ENCODE measurements around the gene GLB1L. TPM values are rescaled to one million over a fixed set of nuclear protein-coding genes. Genes with fewer than 3 reads are reported as not detected.
A peak's percentile ranks its signal among the peaks of the same experiment; 100 is the strongest.
"Not testable (repeated sequence)": the region's sequence is repeated elsewhere in the genome, so short reads cannot be mapped to it uniquely, and the experiment has no call there.

Gene GLB1L
- total RNA-seq, 6 experiments from 2014 or later: 4.4 to 7.6 (median 5.5) TPM

- H3K9me3 Mint-ChIP-seq; H3K27me3 Mint-ChIP-seq (ENCODE audit: insufficient read depth); DNase-seq; H3K36me3 Mint-ChIP-seq (ENCODE audit: low read depth); H3K4me3 Mint-ChIP-seq; H3K27ac Mint-ChIP-seq: not testable (repeated sequence)
- 0 out of 2 replicates have a peak, but pooled peaks have one; percentile 2 for TF ChIP-seq CTCF (IDR thresholded peaks at IDR 0.05)
- peaks cover 18% of the 10 kb centered on the region for H3K4me1 Mint-ChIP-seq (ENCODE audit: low read depth)
Observed at GRCh38 chr2:219287116-219287440, 41.8 kb upstream of the GLB1L start.

GRCh38 chr2:219286436-219287115 is 41.3 kb upstream of the GLB1L start:
- peaks cover 5% of the 10 kb centered on the region for H3K27me3 Mint-ChIP-seq (ENCODE audit: insufficient read depth)
- no peak overlapping the region for H3K4me3 Mint-ChIP-seq
- peak; percentile 7; the same call in 1 of the 2 replicates for TF ChIP-seq CTCF (IDR thresholded peaks at IDR 0.05)
- H3K36me3 Mint-ChIP-seq (ENCODE audit: low read depth): peaks cover 7% of the 10 kb centered on the region; the same call in 1 of the 2 replicates
- H3K9me3 Mint-ChIP-seq: no peaks in the 10 kb centered on the region
- H3K27ac Mint-ChIP-seq: peak overlapping the region; percentile 19; the same call in 1 of the 2 replicates
- peaks cover 18% of the 10 kb centered on the region for H3K4me1 Mint-ChIP-seq (ENCODE audit: low read depth)
- no peak for DNase-seq

GRCh38 chr2:219285894-219286425 is 40.7 kb upstream of the GLB1L start:
- Mint-ChIP-seq H3K4me1 (ENCODE audit: low read depth) (peaks cover 20% of the 10 kb centered on the region), H3K36me3 (ENCODE audit: low read depth) (peaks cover 11% of the 10 kb centered on the region; the same call in 1 of the 2 replicates), H3K27ac (peak overlapping the region; percentile 19; the same call in 1 of the 2 replicates), H3K27me3 (ENCODE audit: insufficient read depth) (peaks cover 5% of the 10 kb centered on the region), H3K9me3 (no peaks in the 10 kb centered on the region), H3K4me3 (no peak overlapping the region)
- no peak for DNase-seq
- TF ChIP-seq CTCF (IDR thresholded peaks at IDR 0.05): no peak

GRCh38 chr2:219285373-219285735 is 40.1 kb upstream of the GLB1L start:
- Mint-ChIP-seq H3K9me3 (no peaks in the 10 kb centered on the region), H3K27me3 (ENCODE audit: insufficient read depth) (peaks cover 5% of the 10 kb centered on the region), H3K4me1 (ENCODE audit: low read depth) (peaks cover 26% of the 10 kb centered on the region), H3K36me3 (ENCODE audit: low read depth) (peaks cover 12% of the 10 kb centered on the region; the same call in 1 of the 2 replicates), H3K27ac (no peak overlapping the region; the same call in 1 of the 2 replicates), H3K4me3 (no peak overlapping the region)
- DNase-seq: no peak
- no peak for TF ChIP-seq CTCF (IDR thresholded peaks at IDR 0.05)

GRCh38 chr2:219284501-219285372 is 39.5 kb upstream of the GLB1L start:
- H3K4me3 Mint-ChIP-seq: no peak overlapping the region
- H3K27ac Mint-ChIP-seq: no peak overlapping the region
- H3K27me3 Mint-ChIP-seq (ENCODE audit: insufficient read depth): peaks cover 5% of the 10 kb centered on the region
- TF ChIP-seq CTCF (IDR thresholded peaks at IDR 0.05): no peak
- H3K9me3 Mint-ChIP-seq: no peaks in the 10 kb centered on the region
- no peak for DNase-seq
- H3K36me3 Mint-ChIP-seq (ENCODE audit: low read depth): peaks cover 12% of the 10 kb centered on the region; the same call in 1 of the 2 replicates
- H3K4me1 Mint-ChIP-seq (ENCODE audit: low read depth): peaks cover 28% of the 10 kb centered on the region

All from HFFc6 (cell line).